ENCODE data around the gene CENPK. TPM values are rescaled to one million over a fixed set of nuclear protein-coding genes. Genes with fewer than 3 reads are reported as not detected.
A peak's percentile ranks its signal among the peaks of the same experiment; 100 is the strongest.

The CENPK gene
- total and polyA plus RNA-seq, 4 donors, result 0.33 to 23.1 (median 0.96) TPM

DNA sequence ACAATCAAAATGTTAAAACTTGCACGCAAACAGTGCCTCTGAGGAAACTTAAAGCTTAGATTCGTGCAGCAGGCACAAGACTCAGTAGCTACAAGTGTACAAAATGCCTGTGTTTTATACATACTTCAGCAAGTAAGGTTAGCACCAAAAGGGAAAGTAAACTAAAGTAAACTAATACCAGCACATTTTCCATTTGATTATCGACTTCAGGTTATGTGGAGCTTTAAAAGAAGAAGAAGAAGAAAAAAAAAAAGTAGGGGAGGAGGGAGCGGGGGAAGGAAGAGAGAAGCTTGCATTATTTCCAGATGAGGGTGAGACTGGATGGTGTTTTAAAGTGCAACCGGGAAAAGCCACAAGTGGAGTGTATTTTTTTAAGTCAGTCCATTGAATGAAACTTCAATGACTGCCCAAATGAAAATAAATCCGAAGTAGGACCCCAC is 80.7 kb downstream of the CENPK start:
- Histone ChIP-seq H3K27ac (ENCODE audit: low read depth in 1 of 2, low read length in 2 of 2) (peak overlapping the region; percentile 91 to 98), H3K27me3 (ENCODE audit: control insufficient read depth in 4 of 4, insufficient read depth in 4 of 4, low read length in 3 of 4) (no peaks in the 10 kb centered on the region), H3K4me1 (ENCODE audit: control insufficient read depth in 4 of 4, insufficient read depth in 4 of 4, low read length in 3 of 4) (peaks cover 3 to 30% (median 20%) of the 10 kb centered on the region in 4 donors), H3K9me3 (ENCODE audit: control insufficient read depth in 4 of 4, low read length in 3 of 4) (no peaks in the 10 kb centered on the region), H3K9ac (ENCODE audit: low read depth in 1 of 2, low read length in 2 of 2) (peak overlapping the region; percentile 89 to 93), H3K4me3 (ENCODE audit: low read depth in 1 of 3, low read length in 3 of 3) (peak overlapping the region; percentile 75 to 97 (median 82)), H3K36me3 (ENCODE audit: control insufficient read depth in 4 of 4, insufficient read depth in 3 of 4, low read depth in 1 of 4, low read length in 3 of 4) (no peaks in the 10 kb centered on the region)
- 0% methylated on average over 6 of the region's 6 CpGs for WGBS
- no peak for DNase-seq (ENCODE audit: low spot score)
- TF ChIP-seq RAD21 (IDR thresholded peaks at IDR 0.05), result no peak

- Histone ChIP-seq H3K27ac (ENCODE audit: low read depth in 1 of 2, low read length in 2 of 2) (peak within 1 kb of the TSS; percentile 94 to 98), H3K9me3 (ENCODE audit: control insufficient read depth in 4 of 4, low read length in 3 of 4) (no peaks in the 10 kb centered on the region), H3K36me3 (ENCODE audit: control insufficient read depth in 4 of 4, insufficient read depth in 3 of 4, low read depth in 1 of 4, low read length in 3 of 4) (no peaks in the 10 kb centered on the region), H3K27me3 (ENCODE audit: control insufficient read depth in 4 of 4, insufficient read depth in 4 of 4, low read length in 3 of 4) (no peaks in the 10 kb centered on the region), H3K4me1 (ENCODE audit: control insufficient read depth in 4 of 4, insufficient read depth in 4 of 4, low read length in 3 of 4) (peaks cover 3 to 30% (median 20%) of the 10 kb centered on the region in 4 donors), H3K9ac (ENCODE audit: low read depth in 1 of 2, low read length in 2 of 2) (peak within 1 kb of the TSS; percentile 89 to 93), H3K4me3 (ENCODE audit: low read depth in 1 of 3, low read length in 3 of 3) (peak within 1 kb of the TSS; percentile 75 to 97 (median 82))
- WGBS, result 0% methylated on average over 12 of the region's 12 CpGs
- DNase-seq (ENCODE audit: low spot score), result peak; percentile 83
- peak; percentile 28 for TF ChIP-seq ZBTB33 (IDR thresholded peaks at IDR 0.05)
- no peak for TF ChIP-seq YY1 (IDR thresholded peaks at IDR 0.05)
- TF ChIP-seq JUND (IDR thresholded peaks at IDR 0.05), result peak; percentile 80 to 83
- TF ChIP-seq RXRA (IDR thresholded peaks at IDR 0.05), result peak; percentile 50 to 73
- TF ChIP-seq HNF4A (conservative IDR thresholded peaks at IDR 0.05), result peak in 1 of 2 donors; percentile 66
- no peak for TF ChIP-seq CTCF (IDR thresholded peaks at IDR 0.05; ENCODE audit: low read depth, low read length, missing input control)
- TF ChIP-seq NR2F2 (IDR thresholded peaks at IDR 0.05), result peak; percentile 29
- TF ChIP-seq FOXA2 (IDR thresholded peaks at IDR 0.05), result no peak
- TF ChIP-seq REST (IDR thresholded peaks at IDR 0.05), result peak; percentile 65
- peak; percentile 67 for TF ChIP-seq MAX (IDR thresholded peaks at IDR 0.05)
- TF ChIP-seq, protein P1, sequence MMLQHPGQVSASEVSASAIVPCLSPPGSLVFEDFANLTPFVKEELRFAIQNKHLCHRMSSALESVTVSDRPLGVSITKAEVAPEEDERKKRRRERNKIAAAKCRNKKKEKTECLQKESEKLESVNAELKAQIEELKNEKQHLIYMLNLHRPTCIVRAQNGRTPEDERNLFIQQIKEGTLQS (IDR thresholded peaks at IDR 0.05), result no peak
- TF ChIP-seq TAF1 (conservative IDR thresholded peaks at IDR 0.05), result peak; percentile 14
- TF ChIP-seq RAD21 (IDR thresholded peaks at IDR 0.05), result peak; percentile 28 to 59
- TF ChIP-seq SP1 (IDR thresholded peaks at IDR 0.05), result peak; percentile 55
These were observed 81.2 kb downstream of the CENPK start, which contains the start of gene ADAMTS6 for GRCh38 chr5:65481635-65482295. Gene ADAMTS6 (minus strand): TSS chr5:65481920. CDS start chr5:65473673, 8,247 bp downstream.
